Panc1 (cell line): Measurements from ENCODE around the gene TMA7. TPM values are rescaled to one million over a fixed set of nuclear protein-coding genes. Genes with fewer than 3 reads are reported as not detected.

ENCODE experiments used
- ATAC-seq: fragments of 200-7000 bp; cut with Tn5 transposase; 2 replicates; pipeline ENCODE4 v1.9.1; 2020; ENCODE audit warnings: mild to moderate bottlenecking, moderate library complexity
- BruUV-seq: library from RNA; stranded (reverse); fragments of 400-500 nt; replicated peaks from 2 replicates; lab custom pipeline; 2021; lab: Mats Ljungman, UMichigan
- CTCF ChIA-PET: fragments of 300-600 bp; sonication (Branson Sonifier 250); formaldehyde crosslinking; loops from one replicate; lab custom pipeline; 2022; ENCODE audit warnings: antibody characterized with exemption; lab: Charles Lee
- POLR2A ChIA-PET: fragments of 300-600 bp; sonication (Branson Sonifier 250); formaldehyde crosslinking; loops from one replicate; lab custom pipeline; 2022; ENCODE audit warnings: antibody characterized with exemption; lab: Charles Lee
- DNase-seq: peaks from one replicate; pipeline ENCODE4 v3.0.0-alpha.2; 2010; ENCODE audit warnings: low read depth, low spot score
- H3K27ac ChIP-seq: 2 replicates; pipeline ENCODE4 v1.5.1; 2011; ENCODE audit warnings: mild to moderate bottlenecking, low read length, inconsistent platforms
- H3K27me3 ChIP-seq: fragments of 200-500 bp; sonication (Bioruptor generic); 2 replicates; pipeline ENCODE4 v1.6.0; 2014; ENCODE audit warnings: low read length, inconsistent platforms; ENCODE audit not compliant: control insufficient read depth, insufficient read depth
- H3K36me3 ChIP-seq: fragments of 200-500 bp; sonication (Bioruptor generic); 2 replicates; pipeline ENCODE4 v1.5.1; 2014; ENCODE audit warnings: inconsistent platforms, mild to moderate bottlenecking, low read length, moderate library complexity; ENCODE audit not compliant: control insufficient read depth, insufficient read depth
- H3K4me1 ChIP-seq: 2 replicates; pipeline ENCODE4 v1.5.1; 2011; ENCODE audit warnings: inconsistent platforms, mild to moderate bottlenecking, low read length, moderate library complexity; ENCODE audit not compliant: control insufficient read depth, insufficient read depth
- H3K4me3 ChIP-seq, 2 experiments: 2 replicates each; pipeline ENCODE4 v1.5.1; 2011 to 2012; ENCODE audit warnings: low read depth in 2 of 2, low read length in 2 of 2, mild to moderate bottlenecking in 2 of 2, inconsistent platforms in 1 of 2, moderate library complexity in 1 of 2
- H3K9me3 ChIP-seq: fragments of 200-500 bp; sonication (Bioruptor generic); 2 replicates; pipeline ENCODE4 v1.5.1; 2014; ENCODE audit warnings: low read depth, mild to moderate bottlenecking, inconsistent platforms, low read length, moderate library complexity; ENCODE audit not compliant: control insufficient read depth, insufficient read depth
- POLR2AphosphoS5 ChIP-seq: IDR thresholded peaks from 2 replicates; pipeline ENCODE4 v1.6.1; 2012; ENCODE audit warnings: mild to moderate bottlenecking, low read depth, low read length, moderate library complexity
- REST ChIP-seq, 2 experiments: IDR thresholded peaks; 2 replicates each; pipeline ENCODE4 v1.6.1; 2011 to 2012; ENCODE audit warnings: low read depth in 2 of 2, control low read depth in 1 of 2, low read length in 1 of 2, mild to moderate bottlenecking in 1 of 2, moderate library complexity in 1 of 2; ENCODE audit not compliant: insufficient read depth in 1 of 2
- SIN3A ChIP-seq: IDR thresholded peaks from 2 replicates; pipeline ENCODE4 v1.6.1; 2012; ENCODE audit warnings: low read depth, mild to moderate bottlenecking, low read length, moderate library complexity, borderline replicate concordance; ENCODE audit not compliant: insufficient read depth
- TCF7L2 ChIP-seq: IDR thresholded peaks from 2 replicates; pipeline ENCODE4 v1.6.1; 2011; ENCODE audit warnings: mild to moderate bottlenecking, low read depth, low read length, inconsistent platforms
- in situ Hi-C: cut with HindIII; loops from 2 replicates; pipeline ENCODE4 v1.10.0; 2016; ENCODE audit warnings: low sequenced_read_pairs, low pct_unique_long_range_greater_than_20kb
- intact Hi-C: fragments of 100-400 bp; cut with micrococcal nuclease; formaldehyde crosslinking; loops from one replicate; pipeline ENCODE4 v1.10.0; 2022; ENCODE audit not compliant: unreplicated experiment
- total RNA-seq: library from RNA; stranded (reverse); gene quantifications from one replicate; pipeline ENCODE4 v1.2.1, GENCODE V29; 2021; ENCODE audit not compliant: unreplicated experiment
- TF ChIP-seq, protein P1 (sequence below): fragments of 450-650 bp; IDR thresholded peaks from 2 replicates; pipeline ENCODE4 v1.5.1; 2017; ENCODE audit warnings: mild to moderate bottlenecking

TMA7 gene
- total RNA-seq, 1 experiment from 2014 or later = 175 TPM

DNA sequence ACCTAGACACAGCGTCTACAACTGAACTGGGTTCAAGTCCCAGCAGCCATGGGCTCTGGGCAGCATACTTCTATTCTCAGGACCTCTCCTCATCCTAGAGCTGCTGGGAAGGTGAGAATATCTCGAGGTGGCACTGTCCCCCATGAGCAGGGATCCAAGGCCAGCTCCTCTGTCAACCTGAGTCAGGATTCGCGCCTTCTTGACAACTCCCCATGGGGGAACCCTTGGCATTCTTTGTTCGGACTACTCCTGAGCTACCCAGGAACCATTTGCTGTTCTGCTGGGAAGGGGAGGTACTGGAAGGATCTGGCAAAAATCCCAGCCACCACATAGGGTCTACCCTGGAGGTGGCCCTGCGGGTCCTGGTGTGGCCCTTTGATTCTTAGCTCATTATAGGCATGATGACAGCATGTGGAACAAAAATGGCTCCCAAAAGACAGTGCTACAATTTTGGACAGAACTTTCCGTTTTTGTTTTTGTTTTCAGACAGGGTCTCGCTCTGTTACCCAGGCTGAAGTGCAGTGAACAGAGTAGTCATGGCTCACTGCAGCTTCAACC is 32.4 kb upstream of the TMA7 start:
- BruUV-seq = no TSS peak
- no peaks in the 10 kb centered on the region for H3K4me1 ChIP-seq
- intact Hi-C loops (no loop called here), in situ Hi-C loops (no loop called here)
- no peak overlapping the region for H3K27ac ChIP-seq
- CTCF ChIA-PET = interaction anchor here (1.9 kb wide), 1 partner anchor 29 kb away, joined by 13 read pairs; no protein-coding TSS in a partner anchor
- H3K27me3 ChIP-seq = no peaks in the 10 kb centered on the region
- POLR2A ChIA-PET = no interaction called here
- no peak for ATAC-seq
- no peaks in the 10 kb centered on the region for H3K36me3 ChIP-seq
- no peak for DNase-seq
- no peak overlapping the region for H3K4me3 ChIP-seq
- TF ChIP-seq TCF7L2 (no peak), SIN3A (no peak), POLR2AphosphoS5 (no peak), REST (IDR thresholded peaks at IDR 0.05; ENCODE audit: insufficient read depth in 1 of 2, low read depth in 2 of 2, low read length in 1 of 2) (no peak)
- TF ChIP-seq, protein P1, sequence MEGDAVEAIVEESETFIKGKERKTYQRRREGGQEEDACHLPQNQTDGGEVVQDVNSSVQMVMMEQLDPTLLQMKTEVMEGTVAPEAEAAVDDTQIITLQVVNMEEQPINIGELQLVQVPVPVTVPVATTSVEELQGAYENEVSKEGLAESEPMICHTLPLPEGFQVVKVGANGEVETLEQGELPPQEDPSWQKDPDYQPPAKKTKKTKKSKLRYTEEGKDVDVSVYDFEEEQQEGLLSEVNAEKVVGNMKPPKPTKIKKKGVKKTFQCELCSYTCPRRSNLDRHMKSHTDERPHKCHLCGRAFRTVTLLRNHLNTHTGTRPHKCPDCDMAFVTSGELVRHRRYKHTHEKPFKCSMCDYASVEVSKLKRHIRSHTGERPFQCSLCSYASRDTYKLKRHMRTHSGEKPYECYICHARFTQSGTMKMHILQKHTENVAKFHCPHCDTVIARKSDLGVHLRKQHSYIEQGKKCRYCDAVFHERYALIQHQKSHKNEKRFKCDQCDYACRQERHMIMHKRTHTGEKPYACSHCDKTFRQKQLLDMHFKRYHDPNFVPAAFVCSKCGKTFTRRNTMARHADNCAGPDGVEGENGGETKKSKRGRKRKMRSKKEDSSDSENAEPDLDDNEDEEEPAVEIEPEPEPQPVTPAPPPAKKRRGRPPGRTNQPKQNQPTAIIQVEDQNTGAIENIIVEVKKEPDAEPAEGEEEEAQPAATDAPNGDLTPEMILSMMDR = no peak
- no peaks in the 10 kb centered on the region for H3K9me3 ChIP-seq

DNA sequence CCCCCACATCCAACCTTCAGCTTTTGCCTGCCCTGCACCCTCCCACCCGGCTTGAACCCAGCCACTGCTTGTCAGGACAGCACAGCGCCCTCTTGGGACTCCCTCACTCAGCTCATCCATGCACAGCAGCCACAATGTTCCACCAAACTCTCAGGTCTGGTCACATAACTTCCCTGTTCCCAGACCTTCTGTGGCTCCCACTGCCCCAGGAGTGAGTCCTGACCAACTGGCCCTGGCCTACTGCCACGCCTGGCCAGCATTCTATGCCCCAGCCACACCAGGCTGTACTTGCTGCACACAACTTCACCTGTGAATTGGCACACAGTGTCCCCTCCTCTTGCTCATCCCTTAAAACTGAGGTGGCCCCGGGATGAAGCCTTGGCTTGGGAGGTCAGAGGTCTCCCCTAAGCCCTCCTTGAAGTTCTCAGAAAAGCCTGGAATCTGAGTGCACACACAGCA is 31.2 kb upstream of the TMA7 start:
- Histone ChIP-seq H3K27me3 (no peaks in the 10 kb centered on the region), H3K9me3 (no peaks in the 10 kb centered on the region), H3K27ac (no peak overlapping the region), H3K36me3 (no peaks in the 10 kb centered on the region), H3K4me3 (no peak overlapping the region), H3K4me1 (no peaks in the 10 kb centered on the region)
- ATAC-seq (no peak), DNase-seq (no peak)
- no TSS peak for BruUV-seq
- in situ Hi-C loops (no loop called here), intact Hi-C loops (no loop called here)
- ChIA-PET CTCF (interaction anchor here (0.8 to 1.9 kb wide), 2 partner anchors 24 to 27 kb away, joined by 4 to 13 read pairs; no protein-coding TSS in a partner anchor), POLR2A (no interaction called here)
- TF ChIP-seq TCF7L2 = no peak
- TF ChIP-seq POLR2AphosphoS5 = no peak
- TF ChIP-seq SIN3A = no peak
- TF ChIP-seq REST (IDR thresholded peaks at IDR 0.05; ENCODE audit: insufficient read depth in 1 of 2, low read depth in 2 of 2, low read length in 1 of 2) = no peak
- TF ChIP-seq, protein P1 = no peak
